Tibial artery (tissue), 4 donors: ENCODE measurements around the gene RUNX2.

ENCODE experiments used
- DNase-seq, 2 donors: peaks; one replicate each; pipeline ENCODE4 v3.0.0-alpha.2; 2019
- H3K27ac ChIP-seq, 2 donors: fragments of 200-600 bp; sonication (generic) in 1 of 2; 1 replicate in 1 of 2; 2 replicates in 1 of 2; pipeline ENCODE4 v1.5.1; 2018 to 2019; ENCODE audit warnings: mild to moderate bottlenecking in 1 of 2
- H3K27me3 ChIP-seq, 2 donors: fragments of 200-600 bp; sonication (generic) in 1 of 2; one replicate each; pipeline versions ENCODE4 v1.5.1 to v1.6.0; 2016 to 2019
- H3K36me3 ChIP-seq, 3 donors: fragments of 200-600 bp; sonication (generic) in 2 of 3; one replicate each; pipeline ENCODE4 v1.5.1; 2016 to 2019; ENCODE audit warnings: mild to moderate bottlenecking in 2 of 3
- H3K4me1 ChIP-seq, 4 donors: fragments of 200-600 bp; sonication (generic) in 2 of 4; 1 replicate in 3 of 4; 2 replicates in 1 of 4; pipeline ENCODE4 v1.5.1; 2016 to 2019
- H3K4me3 ChIP-seq, 2 donors: fragments of 200-600 bp; sonication (generic) in 1 of 2; 1 replicate in 1 of 2; 2 replicates in 1 of 2; pipeline ENCODE4 v1.5.1; 2018 to 2019; ENCODE audit warnings: mild to moderate bottlenecking in 2 of 2
- H3K9me3 ChIP-seq, 3 donors: fragments of 200-600 bp; sonication (generic) in 1 of 3; one replicate each; pipeline ENCODE4 v1.5.1; 2016 to 2019
- CTCF ChIP-seq, 2 experiments: fragments of 200-600 bp in 1 of 2; fragments of 450-650 bp in 1 of 2; IDR thresholded peaks; one replicate each; pipeline ENCODE4 v1.5.1; 2017 to 2019; ENCODE audit warnings: antibody characterized with exemption in 2 of 2, mild to moderate bottlenecking in 1 of 2, moderate library complexity in 1 of 2
- intact Hi-C: fragments of 100-400 bp; cut with DNase I; formaldehyde crosslinking; loops from one replicate; pipeline ENCODE4 v1.15.0; 2023; ENCODE audit warnings: low total_unique reads

Gene RUNX2

GRCh38 chr6:45591890-45592289 lies 263.8 kb downstream of the RUNX2 start:
- no peak for DNase-seq
- Histone ChIP-seq H3K4me1 (peaks cover 0 to 13% (median 3%) of the 10 kb centered on the region in 4 donors), H3K9me3 (no peaks in the 10 kb centered on the region), H3K4me3 (no peak overlapping the region), H3K27ac (no peak overlapping the region), H3K27me3 (no peaks in the 10 kb centered on the region), H3K36me3 (no peaks in the 10 kb centered on the region)
- TF ChIP-seq CTCF (IDR thresholded peaks at IDR 0.05), result no peak
- intact Hi-C loops, result no loop called here

GRCh38 chr6:45592991-45593390 lies 264.9 kb downstream of the RUNX2 start:
- no peaks in the 10 kb centered on the region for H3K9me3 ChIP-seq
- intact Hi-C loops, result no loop called here
- TF ChIP-seq CTCF (IDR thresholded peaks at IDR 0.05), result no peak
- no peak overlapping the region for H3K4me3 ChIP-seq
- no peak overlapping the region for H3K27ac ChIP-seq
- peaks cover 0 to 13% (median 3%) of the 10 kb centered on the region in 4 donors for H3K4me1 ChIP-seq
- no peaks in the 10 kb centered on the region for H3K27me3 ChIP-seq
- DNase-seq, result no peak
- no peaks in the 10 kb centered on the region for H3K36me3 ChIP-seq

- peaks cover 0 to 13% (median 3%) of the 10 kb centered on the region in 4 donors for H3K4me1 ChIP-seq
- no peak overlapping the region for H3K27ac ChIP-seq
- no peak for TF ChIP-seq CTCF (IDR thresholded peaks at IDR 0.05)
- no peak overlapping the region for H3K4me3 ChIP-seq
- no peak for DNase-seq
- peaks cover 0 to 6% (median 0%) of the 10 kb centered on the region in 3 donors for H3K9me3 ChIP-seq
- no peaks in the 10 kb centered on the region for H3K27me3 ChIP-seq
- intact Hi-C loops, result no loop called here
- no peaks in the 10 kb centered on the region for H3K36me3 ChIP-seq
Observed at GRCh38 chr6:45595010-45595851, 267.1 kb downstream of the RUNX2 start.

- intact Hi-C loops, result no loop called here
Observed at GRCh38 chr6:45597424-45597823, 269.3 kb downstream of the RUNX2 start.

GRCh38 chr6:45599053-45599452 lies 270.9 kb downstream of the RUNX2 start:
- no peaks in the 10 kb centered on the region for H3K4me1 ChIP-seq
- TF ChIP-seq CTCF (IDR thresholded peaks at IDR 0.05), result no peak
- H3K27me3 ChIP-seq, result no peaks in the 10 kb centered on the region
- H3K27ac ChIP-seq, result no peak overlapping the region
- no peaks in the 10 kb centered on the region for H3K36me3 ChIP-seq
- no peak for DNase-seq
- H3K4me3 ChIP-seq, result no peak overlapping the region
- intact Hi-C loops, result no loop called here
- peaks cover 0 to 6% (median 0%) of the 10 kb centered on the region in 3 donors for H3K9me3 ChIP-seq

More at GRCh38 chr6:45597424-45597823, 269.3 kb downstream of the RUNX2 start:
- TF ChIP-seq CTCF (IDR thresholded peaks at IDR 0.05), result no peak
- Histone ChIP-seq H3K9me3 (peaks cover 0 to 6% (median 0%) of the 10 kb centered on the region in 3 donors), H3K27ac (no peak overlapping the region), H3K4me1 (no peaks in the 10 kb centered on the region), H3K36me3 (no peaks in the 10 kb centered on the region), H3K27me3 (no peaks in the 10 kb centered on the region), H3K4me3 (no peak overlapping the region)
- no peak for DNase-seq
